Fibroblast of peridontal ligament (primary cell): ENCODE results near the gene PRRG2.

Source experiments
- DNase-seq: peaks from one replicate; pipeline ENCODE4 v3.0.0-alpha.2; 2010; ENCODE audit errors: extremely low read depth

Gene PRRG2

GRCh38 chr19:49640113-49640898 lies 59.2 kb downstream of the PRRG2 start, which contains the start of gene RRAS:
Gene RRAS, minus strand, starts transcription at chr19:49640143. Its CDS starts 45 bp downstream, at chr19:49640098.
- peak; percentile 100 for DNase-seq
